ENCODE data around the gene FBXO9.

DNA sequence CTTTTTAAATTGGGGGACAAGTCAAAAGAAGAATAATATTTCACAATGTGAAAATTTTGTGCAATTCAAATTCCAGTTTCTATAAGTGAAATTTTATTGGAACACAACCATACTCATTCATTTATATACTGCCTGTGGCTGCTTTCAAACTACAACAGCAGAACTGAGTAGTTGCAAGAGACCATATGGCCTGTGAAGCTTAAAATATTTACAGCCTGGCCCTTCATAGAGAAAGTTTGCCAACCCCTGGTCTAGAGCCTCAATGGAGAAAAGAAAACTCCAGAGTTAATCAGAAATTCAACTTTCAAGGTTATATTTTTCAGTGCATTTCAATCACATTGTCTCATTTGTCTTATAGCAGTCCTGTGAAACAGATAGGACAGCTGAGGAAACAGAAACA, 26.6 kb upstream of the FBXO9 start:
- TF ChIP-seq, protein P1, sequence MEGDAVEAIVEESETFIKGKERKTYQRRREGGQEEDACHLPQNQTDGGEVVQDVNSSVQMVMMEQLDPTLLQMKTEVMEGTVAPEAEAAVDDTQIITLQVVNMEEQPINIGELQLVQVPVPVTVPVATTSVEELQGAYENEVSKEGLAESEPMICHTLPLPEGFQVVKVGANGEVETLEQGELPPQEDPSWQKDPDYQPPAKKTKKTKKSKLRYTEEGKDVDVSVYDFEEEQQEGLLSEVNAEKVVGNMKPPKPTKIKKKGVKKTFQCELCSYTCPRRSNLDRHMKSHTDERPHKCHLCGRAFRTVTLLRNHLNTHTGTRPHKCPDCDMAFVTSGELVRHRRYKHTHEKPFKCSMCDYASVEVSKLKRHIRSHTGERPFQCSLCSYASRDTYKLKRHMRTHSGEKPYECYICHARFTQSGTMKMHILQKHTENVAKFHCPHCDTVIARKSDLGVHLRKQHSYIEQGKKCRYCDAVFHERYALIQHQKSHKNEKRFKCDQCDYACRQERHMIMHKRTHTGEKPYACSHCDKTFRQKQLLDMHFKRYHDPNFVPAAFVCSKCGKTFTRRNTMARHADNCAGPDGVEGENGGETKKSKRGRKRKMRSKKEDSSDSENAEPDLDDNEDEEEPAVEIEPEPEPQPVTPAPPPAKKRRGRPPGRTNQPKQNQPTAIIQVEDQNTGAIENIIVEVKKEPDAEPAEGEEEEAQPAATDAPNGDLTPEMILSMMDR (IDR thresholded peaks at IDR 0.05) = no peak
- no peak for TF ChIP-seq RCOR1 (IDR thresholded peaks at IDR 0.05; ENCODE audit: low read length)
- no peak for TF ChIP-seq YY1 (IDR thresholded peaks at IDR 0.05; ENCODE audit: low read depth)
- TF ChIP-seq, protein P2, sequence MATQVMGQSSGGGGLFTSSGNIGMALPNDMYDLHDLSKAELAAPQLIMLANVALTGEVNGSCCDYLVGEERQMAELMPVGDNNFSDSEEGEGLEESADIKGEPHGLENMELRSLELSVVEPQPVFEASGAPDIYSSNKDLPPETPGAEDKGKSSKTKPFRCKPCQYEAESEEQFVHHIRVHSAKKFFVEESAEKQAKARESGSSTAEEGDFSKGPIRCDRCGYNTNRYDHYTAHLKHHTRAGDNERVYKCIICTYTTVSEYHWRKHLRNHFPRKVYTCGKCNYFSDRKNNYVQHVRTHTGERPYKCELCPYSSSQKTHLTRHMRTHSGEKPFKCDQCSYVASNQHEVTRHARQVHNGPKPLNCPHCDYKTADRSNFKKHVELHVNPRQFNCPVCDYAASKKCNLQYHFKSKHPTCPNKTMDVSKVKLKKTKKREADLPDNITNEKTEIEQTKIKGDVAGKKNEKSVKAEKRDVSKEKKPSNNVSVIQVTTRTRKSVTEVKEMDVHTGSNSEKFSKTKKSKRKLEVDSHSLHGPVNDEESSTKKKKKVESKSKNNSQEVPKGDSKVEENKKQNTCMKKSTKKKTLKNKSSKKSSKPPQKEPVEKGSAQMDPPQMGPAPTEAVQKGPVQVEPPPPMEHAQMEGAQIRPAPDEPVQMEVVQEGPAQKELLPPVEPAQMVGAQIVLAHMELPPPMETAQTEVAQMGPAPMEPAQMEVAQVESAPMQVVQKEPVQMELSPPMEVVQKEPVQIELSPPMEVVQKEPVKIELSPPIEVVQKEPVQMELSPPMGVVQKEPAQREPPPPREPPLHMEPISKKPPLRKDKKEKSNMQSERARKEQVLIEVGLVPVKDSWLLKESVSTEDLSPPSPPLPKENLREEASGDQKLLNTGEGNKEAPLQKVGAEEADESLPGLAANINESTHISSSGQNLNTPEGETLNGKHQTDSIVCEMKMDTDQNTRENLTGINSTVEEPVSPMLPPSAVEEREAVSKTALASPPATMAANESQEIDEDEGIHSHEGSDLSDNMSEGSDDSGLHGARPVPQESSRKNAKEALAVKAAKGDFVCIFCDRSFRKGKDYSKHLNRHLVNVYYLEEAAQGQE (IDR thresholded peaks at IDR 0.05; ENCODE audit: low read depth, low read length) = no peak
- no peak for TF ChIP-seq SIN3A (IDR thresholded peaks at IDR 0.05; ENCODE audit: borderline replicate concordance, low read depth, low read length)
- TF ChIP-seq POLR2AphosphoS5 (IDR thresholded peaks at IDR 0.05; ENCODE audit: low read depth, low read length) = no peak
- TF ChIP-seq EP300 (IDR thresholded peaks at IDR 0.05; ENCODE audit: borderline replicate concordance in 1 of 2, low read depth in 1 of 2, low read length in 1 of 2) = no peak
- TF ChIP-seq, protein P3, sequence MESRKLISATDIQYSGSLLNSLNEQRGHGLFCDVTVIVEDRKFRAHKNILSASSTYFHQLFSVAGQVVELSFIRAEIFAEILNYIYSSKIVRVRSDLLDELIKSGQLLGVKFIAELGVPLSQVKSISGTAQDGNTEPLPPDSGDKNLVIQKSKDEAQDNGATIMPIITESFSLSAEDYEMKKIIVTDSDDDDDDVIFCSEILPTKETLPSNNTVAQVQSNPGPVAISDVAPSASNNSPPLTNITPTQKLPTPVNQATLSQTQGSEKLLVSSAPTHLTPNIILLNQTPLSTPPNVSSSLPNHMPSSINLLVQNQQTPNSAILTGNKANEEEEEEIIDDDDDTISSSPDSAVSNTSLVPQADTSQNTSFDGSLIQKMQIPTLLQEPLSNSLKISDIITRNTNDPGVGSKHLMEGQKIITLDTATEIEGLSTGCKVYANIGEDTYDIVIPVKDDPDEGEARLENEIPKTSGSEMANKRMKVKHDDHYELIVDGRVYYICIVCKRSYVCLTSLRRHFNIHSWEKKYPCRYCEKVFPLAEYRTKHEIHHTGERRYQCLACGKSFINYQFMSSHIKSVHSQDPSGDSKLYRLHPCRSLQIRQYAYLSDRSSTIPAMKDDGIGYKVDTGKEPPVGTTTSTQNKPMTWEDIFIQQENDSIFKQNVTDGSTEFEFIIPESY (IDR thresholded peaks at IDR 0.05; ENCODE audit: borderline replicate concordance, low read depth) = no peak
- no peak for TF ChIP-seq SMC3 (IDR thresholded peaks at IDR 0.05; ENCODE audit: low read depth, low read length)
- no peak for TF ChIP-seq RAD21 (IDR thresholded peaks at IDR 0.05; ENCODE audit: low read length)

All from SK-N-SH (cell line).